ENCODE results near the gene TRAPPC2B.

DNA sequence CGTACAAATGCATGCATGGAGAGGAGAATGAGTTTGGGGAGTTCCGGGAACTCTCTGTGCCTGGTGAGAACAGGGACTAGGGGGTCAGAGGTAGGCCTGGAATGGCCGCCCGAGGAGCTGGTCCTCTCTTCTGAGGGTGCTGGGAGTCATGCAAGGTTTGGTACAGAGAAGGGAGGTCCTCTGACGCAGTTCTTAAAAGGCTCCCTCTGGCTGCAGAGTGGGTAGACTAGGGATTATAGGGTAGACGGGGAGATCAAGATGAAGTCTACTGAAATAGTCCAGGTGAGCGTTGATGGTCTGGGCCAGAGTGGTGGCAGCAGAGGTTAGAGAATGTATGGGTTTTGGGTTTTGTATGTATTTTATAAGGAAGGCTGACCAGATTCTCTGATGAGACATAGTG lies 11.5 kb upstream of the TRAPPC2B start:
- TF ChIP-seq CTCF (IDR thresholded peaks at IDR 0.05), result no peak
- TF ChIP-seq POLR2AphosphoS5 (IDR thresholded peaks at IDR 0.05), result no peak
- TF ChIP-seq POLR2A (IDR thresholded peaks at IDR 0.05), result no peak
